Medulla oblongata (tissue), 1 donor: ENCODE results near the gene NAV1.
A peak's percentile ranks its signal among the peaks of the same experiment; 100 is the strongest.
"Not testable (repeated sequence)": the region's sequence is repeated elsewhere in the genome, so short reads cannot be mapped to it uniquely, and the experiment has no call there.

Experiments used
- DNase-seq: peaks from one replicate; pipeline ENCODE4 v3.0.0-alpha.2; 2015; ENCODE audit errors: extremely low spot score

NAV1 gene

DNA sequence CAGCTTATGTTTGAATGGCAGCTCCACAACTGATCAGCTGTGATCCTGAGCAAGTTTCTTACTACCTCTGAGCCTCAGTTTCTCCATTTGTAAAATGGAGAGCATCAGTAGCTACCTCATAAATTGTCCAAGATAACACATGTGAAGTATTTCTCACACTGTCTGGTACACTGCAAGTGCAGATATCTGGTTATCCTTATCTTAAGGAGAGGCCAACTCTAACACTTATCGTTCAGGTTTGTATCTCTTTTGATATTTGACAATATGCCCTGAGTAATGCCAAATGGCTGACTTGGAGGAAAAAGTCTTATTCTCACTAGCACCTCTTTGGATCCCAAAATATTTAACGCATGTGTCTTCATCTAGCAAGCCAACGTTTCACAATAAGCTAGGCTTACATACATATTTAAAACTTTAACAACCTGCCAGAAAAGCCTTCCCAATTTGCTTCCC is 34.7 kb upstream of the NAV1 start:
- peak; percentile 10 for DNase-seq

DNA sequence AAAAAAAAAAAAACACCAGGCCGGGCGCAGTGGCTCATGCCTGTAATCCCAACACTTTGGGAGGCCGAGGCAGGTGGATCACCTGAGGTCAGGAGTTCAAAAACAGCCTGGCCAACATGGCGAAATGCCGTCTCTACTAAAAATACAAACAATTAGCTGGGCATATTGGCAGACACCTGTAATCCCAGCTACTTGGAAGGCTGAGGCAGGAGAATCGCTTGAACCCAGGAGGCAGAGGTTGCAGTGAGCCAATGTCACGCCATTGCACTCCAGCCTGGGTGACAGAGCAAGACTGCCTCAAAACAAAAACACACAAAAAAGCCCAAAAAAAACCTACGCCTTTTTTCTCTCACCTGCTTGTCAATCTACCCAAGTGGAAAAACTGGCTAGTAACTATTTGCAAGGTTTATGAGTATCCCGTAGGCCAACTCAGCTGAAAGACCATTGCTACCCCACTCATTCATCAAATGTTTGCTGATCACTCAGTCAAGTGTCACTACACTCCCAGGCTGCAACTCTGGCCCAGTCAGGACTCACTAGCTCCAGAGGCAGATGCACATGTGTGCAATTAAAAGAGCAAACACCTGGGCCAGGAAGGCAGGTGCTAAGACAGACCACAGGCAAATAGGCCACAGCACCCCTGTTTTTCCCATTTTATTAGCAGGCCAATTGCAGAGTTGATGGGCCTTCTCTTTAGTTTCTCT is 34.0 kb upstream of the NAV1 start:
- peak; percentile 15 for DNase-seq

DNA sequence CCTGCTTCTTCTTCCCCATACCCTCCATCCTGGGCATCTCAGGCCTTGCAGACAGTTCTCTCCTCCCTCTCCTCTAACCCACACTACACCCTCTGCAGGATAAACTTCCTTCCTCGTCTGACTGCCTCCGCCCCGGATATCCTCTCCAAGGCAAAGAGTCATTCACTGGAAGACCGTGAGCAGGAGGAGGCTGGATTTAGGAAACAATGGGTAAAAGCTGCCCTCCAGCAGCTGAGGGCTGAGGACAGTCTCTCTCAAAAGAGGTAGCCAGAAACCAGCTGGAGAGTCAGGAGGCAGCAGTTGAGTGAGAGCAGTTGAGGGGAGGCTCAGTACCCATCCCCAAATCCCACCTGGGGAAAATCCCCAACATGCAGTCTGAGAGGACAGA is 33.4 kb upstream of the NAV1 start:
- DNase-seq: peak; percentile 37

DNA sequence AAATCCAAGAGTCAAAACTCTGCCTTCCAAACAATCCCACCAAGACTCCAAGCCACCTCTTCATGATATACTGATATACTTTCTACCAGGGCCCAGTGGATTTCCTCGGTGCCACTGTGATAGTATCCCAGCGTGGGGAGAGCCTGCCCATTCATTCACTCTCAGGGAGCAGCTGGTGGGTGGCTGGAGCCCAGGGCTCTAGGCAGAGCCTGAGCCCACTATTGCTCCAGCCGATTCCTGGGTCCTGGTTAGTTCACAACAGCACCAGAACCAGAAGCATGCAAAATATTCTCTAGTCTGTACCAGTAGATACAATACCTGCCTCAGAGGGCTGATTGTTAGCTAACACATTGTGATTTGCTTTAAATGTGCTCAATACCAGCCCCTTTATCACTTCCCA is 32.8 kb upstream of the NAV1 start:
- no peak for DNase-seq

DNA sequence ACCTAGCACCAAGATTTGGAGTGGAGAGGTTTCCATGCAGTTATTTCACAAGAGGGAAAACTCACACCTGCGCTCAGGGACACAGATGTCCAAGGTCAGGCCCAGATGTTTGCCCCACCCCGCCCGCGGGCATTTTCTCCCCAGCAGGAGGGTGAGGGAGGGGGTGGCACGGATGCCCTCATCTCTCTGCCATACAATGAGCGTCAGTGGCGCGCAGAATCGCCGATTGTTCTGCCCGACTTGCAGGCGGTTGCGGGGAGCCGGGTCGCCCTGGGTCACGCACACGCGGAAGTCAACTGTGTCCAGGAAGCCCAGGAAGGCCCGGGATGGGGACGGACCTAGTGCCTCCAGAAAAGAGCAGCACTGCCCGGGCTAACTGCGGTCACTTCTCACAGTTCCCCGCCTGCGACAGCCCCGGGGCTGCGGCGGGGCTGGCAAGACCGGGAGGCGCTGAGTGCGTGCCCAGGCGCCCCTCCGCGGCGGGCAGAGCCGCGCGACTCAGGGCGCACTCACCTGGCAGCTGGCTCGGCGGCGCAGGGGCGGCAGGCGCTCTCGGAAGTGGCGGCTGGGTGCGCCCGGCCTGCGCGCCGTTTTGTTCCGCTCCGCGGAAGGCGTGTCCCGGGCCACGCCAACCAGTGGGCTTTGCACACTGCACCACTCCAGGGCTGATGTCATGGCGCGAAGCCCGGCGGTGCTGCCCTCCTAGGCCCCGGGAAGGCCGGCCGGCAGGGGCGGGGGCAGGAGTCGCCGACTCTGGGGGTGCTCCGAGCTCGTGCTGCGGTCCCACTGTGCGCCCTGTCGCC is 32.2 kb upstream of the NAV1 start, which contains the start of gene CSRP1:
Gene CSRP1 (minus strand): TSS at position 567 of the 803 bp plus-strand sequence. CDS start 10,820 bp downstream, outside the sequence.
- DNase-seq: peak; percentile 92

DNA sequence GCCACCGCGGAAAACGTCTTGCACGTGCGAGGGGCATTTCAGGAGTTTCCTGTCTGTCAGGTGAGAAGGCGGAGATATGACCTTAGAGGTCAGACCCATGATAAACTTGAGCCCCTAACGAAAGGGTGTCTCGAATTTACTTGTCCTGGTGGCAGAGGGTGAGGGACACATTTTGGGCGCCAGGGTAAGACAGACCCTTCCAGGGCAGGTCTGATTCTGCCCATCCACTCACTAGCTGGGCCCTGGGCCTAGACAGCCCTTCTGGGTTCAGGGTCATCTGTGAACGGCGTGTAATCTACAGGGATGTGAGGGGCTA is 31.6 kb upstream of the NAV1 start:
- no peak for DNase-seq

DNA sequence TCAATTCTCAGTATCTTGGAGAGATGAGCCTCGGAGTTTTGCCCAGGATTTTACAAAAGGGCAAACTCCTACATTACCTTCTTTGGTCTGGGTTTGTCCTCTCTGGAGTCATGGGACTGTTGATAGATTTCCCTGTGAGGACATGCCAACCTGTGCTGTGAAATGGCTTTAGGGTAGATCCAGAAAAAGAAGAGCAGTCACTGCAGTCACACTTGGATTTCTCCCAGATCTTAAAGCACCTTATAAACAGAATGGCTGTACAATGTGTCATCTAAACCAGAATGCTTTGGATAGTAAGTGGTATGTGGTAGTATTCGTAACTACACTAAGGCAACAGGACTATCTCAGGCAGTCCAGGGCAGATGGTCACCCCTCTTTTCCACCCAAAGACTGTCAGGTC is 30.1 kb upstream of the NAV1 start:
- DNase-seq: no peak

DNA sequence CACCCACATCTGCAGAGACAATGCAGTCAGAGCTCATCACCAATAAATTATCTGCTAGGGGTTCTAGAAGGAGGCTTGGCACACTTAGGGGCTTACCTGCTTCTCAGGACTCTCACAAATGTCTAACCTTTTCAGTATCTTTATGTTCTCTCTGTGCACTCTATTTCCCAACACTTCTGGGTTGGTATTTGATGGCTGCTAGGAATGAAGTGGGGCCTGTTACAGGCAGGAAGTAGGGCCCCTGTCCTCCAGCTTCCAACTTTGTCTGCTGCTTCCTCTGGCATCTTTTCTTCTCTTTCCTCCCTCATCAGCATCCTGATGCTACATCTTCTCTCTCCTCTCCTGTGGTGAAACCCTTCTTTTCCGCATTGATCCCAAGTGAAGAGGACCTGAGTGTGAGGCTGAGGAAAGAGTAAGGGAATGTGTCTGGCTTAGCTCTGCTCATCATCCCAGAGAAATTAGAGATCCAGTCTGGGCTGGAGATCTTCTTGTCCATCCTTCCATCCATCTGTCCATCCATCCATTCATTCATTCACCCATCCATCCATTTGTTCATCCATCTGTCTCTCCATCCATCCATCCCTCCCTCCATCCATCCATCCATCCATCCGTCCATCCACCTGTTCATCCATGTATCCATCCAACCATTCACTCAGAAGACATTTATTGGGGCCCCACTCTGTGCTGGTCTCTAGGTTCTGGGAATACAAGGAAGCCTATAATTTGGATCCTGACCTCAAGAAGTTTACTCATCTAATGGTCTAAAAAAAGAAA is 29.1 kb upstream of the NAV1 start:
- DNase-seq: no peak

DNA sequence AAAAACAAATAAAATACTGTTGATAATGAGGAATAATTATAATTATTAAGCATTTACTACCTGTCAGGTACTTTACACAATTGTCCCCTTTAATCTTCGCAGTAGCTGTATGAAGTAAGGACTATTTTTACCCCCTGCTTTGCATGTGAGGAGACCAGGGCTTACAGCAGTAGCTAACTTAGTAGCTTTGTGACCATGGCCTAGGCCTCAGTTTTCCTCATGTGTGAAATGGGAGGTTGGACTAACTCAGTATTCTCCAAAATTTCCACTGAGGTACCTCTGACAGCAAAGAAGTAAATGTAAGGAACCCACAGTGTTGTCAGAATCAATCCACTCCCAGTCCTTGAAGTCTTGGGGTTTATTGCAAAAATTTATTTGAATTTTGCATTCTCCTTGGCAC is 28.2 kb upstream of the NAV1 start:
- DNase-seq: no peak

DNA sequence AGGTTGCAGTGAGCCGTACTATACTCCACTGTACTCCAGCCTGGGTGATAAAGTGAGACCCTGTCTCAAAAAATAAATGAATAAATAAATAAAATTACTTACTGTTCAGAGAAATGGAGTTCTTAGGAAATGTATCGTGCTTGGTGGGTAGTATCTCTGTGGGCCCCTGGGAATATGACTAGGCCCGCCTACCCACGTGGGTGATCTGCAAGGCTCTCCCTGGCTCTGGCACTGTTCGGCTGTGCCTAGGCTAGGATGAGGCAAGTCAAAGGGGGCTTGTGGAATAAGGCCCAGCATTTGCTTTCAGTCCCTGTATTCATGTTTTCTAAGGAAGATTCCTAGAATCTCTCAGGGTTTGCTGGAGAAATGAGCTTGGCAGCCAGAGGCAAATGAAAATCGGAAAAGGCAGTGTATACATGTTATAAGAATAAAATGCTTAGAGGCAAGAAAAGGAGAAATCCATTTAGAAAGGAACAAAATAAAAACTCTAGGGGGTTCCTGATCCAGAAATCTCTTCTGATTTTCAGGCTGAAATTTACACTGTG is 27.5 kb upstream of the NAV1 start:
- peak; percentile 30 for DNase-seq

DNA sequence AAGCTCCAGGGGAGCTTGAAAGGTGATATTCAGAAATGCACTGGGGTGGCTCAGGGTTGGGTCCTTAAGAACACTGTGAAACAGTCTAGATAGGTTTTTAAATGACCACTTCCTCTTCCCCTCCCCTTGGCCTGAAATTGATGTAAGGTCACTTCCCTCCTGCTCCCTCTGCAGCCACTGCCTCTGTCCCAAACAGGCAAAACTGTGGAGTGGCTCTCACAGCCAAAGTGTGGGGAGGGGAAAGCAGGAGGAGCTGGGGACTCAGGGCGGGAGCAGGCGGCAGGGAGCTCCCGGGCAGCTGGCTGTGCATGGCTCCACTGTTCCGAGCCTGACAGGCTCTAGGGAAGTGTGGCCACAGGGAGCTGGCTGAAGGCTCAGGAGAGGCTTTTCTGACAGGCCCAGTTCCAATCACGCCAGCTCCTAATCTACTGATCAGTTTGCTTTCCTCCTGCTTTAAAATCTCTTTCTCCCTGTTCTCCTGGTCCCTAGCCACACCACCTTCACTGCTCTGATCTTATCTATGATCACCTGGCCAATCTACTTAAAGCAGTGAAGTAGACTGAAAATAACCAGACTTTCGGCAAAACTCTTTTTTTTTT is 26.9 kb upstream of the NAV1 start:
- DNase-seq: peak; percentile 89

DNA sequence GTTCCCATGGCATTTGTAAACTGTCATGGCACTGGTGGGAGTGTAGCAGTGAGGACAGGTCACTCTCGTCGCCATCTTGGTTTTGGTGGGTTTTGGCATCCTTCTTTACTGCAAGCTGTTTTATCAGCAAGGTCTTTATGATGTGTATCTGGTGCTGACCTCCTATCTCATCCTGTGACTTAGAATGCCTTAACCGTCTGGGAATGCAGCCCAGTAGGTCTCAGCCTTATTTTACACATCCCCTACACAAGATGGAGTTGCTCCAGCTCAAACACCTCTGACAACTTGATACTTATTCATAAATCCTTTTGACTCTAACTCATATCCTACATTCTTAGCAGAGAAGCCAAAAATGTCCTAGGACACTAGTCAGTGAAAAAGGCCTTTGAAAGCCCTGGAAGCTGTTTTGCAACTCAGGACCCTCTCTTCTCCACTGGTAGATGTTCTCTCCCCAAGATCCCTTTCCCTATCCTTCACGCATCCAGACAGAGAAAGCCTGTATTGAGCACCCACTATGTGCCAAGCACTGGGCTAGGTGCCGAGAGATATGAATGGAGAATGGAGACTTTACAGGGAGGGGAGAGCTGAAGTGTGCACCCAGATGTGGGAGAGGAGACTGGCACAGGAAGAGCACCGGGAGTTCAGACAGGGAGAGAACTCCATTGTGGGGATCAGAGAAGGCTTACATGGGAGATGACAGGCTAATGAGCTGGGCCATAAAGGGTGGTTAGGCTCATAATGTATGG is 25.3 kb upstream of the NAV1 start:
- peak; percentile 36 for DNase-seq

DNA sequence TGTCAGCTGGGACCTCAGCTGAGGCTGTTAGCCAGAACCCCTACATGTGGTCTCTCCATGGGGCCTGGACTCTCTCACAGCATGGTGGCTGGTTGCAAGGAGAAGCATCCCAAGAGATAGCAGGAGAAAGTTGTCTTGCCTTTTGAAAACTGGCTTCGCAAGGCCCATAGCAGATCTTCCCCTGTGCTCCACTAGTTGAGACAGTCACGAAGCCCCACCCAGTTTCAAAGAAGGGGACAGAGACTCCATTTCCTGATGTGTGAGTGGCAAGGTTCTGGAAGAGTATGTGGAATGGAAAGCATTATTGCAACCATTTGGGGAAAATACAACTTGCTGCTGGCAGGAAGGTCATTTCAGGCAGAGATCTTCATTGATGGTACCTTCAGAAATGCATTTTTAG is 24.5 kb upstream of the NAV1 start:
- no peak for DNase-seq

DNA sequence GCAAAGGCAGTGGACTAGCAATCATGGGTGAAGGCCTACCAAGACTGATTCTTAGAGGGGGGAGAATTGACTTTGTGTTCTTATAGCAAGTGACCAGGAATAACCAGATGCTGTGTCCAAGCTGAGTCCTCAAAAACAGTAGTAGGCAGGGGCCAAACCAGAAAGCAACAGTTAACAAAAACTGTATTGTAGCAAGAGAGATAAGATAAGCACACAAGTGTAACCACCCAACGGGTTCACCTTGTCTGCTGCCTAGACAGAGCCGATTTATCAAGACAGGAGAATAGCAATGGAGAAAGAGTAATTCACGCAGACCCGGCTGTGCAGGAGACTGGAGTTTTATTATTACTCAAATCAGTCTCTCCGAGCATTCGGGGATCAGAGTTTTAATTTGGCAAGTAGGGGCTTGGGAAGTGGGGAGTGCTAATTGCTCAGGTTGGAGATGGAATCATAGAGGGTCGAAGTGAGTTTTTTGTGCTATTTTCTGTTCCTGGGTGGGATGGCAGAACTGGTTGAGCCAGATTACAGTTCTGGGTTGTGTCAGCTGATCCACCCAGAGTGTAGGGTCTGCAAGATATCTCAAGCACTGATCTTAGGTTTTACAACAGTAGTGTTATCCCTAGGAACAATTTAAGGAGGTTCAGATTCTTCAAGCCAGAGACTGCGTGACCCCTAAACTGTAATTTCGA is 23.7 kb upstream of the NAV1 start:
- DNase-seq: no peak

DNA sequence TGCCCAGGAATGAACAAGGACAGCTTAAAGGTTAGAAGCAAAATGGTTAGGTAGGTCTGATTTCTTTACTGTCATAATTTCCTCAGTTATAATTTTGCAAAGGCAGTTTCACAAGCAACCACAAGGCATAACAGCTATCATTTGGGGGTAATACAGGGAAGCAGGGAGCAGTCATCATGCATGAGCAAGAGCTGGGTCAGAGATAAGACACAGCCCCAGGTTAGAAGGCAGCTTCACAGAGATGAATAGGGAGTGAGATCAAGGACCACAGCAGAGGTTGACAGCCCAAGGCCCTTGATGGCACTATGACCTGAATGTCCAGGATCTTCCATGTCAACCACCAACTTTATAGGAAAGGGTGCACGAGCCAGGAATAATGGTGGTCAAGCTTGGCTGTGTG is 23.0 kb upstream of the NAV1 start:
- DNase-seq: no peak

DNA sequence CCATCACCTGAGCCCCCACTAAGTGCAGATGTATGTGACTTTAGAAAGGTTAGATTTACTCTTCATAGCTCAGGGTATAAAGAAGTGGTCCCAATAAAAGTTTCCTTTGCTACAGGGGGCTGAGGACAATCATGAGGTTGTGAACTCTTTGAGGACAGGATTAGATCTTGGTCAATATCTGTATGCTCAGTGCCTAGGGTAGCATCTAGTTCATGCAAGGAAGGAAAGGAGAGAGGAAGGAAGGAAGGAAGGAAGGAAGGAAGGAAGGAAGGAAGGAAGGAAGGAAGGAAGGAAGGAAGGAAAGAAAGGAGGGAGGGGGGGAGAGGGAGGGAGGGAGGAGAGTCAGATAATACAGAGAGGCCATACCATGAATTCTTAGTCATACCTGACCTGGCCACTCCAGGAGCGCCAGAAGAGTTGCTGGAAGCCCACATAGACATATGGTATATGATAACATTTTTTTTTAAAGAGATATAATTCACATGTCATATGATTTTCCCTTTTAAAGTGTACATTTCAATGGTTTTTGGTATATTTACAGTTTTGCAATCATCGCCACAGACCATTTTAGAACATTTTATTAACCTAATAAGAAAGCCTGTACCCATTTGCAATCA is 22.3 kb upstream of the NAV1 start:
- DNase-seq: no peak

DNA sequence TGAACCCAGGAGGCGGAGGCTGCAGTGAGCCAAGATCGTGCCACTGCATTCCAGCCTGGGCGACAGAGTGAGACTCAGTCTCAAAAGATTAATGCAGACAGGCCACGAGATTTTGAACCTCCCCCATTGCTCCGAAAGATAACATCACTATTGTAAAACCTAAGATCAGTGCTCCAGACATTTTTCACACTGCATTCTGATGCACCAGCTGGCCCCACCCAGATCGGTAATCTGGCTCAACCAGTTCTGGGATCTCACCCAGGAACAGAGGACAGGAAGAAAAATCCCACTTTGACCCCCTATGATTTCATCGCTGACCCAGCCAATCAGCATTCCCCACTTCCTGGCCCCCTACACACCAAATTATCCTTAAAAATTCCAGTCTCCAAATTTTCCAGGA is 21.3 kb upstream of the NAV1 start:
- no peak for DNase-seq

DNA sequence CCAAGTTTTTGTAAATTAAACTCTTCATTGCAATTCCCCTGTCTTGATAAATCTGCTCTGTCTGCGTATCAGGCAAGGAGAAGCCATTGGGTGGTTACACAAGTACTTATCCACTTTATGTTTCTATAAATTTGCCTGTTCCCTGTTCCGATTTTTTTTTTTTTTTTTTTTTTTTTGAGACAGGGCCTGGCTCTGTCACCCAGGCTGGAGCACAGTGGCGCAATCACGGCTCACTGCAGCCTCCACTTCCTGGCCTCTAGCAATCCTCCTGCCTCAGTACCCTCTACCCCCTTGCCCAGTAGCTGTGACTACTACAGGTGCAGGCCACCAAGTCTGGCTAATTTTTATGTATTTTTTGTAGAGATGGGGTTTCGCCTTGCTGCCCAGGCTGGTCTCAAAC is 20.9 kb upstream of the NAV1 start:
- no peak for DNase-seq

DNA sequence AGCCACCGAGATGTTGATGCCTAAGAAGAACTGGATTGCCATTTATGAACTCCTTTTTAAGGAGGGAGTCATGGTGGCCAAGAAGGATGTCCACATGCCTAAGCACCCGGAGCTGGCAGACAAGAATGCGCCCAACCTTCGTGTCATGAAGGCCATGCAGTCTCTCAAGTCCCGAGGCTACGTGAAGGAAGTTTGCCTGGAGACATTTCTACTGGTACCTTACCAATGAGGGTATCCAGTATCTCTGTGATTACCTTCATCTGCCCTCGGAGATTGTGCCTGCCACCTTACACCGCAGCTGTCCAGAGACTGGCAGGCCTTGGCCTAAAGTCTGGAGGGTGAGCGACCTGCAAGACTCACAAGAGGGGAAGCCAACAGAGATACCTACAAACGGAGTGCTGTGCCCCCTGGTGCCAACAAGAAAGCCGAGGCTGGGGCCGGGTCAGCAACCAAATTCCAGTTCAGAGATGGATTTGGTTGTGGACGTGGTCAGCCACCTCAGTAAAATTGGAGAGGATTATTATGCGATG is 18.8 kb upstream of the NAV1 start:
- not testable (repeated sequence) for DNase-seq
